ENCODE data around the gene STXBP5.
"Not testable (repeated sequence)": the region's sequence is repeated elsewhere in the genome, so short reads cannot be mapped to it uniquely, and the experiment has no call there.

DNA sequence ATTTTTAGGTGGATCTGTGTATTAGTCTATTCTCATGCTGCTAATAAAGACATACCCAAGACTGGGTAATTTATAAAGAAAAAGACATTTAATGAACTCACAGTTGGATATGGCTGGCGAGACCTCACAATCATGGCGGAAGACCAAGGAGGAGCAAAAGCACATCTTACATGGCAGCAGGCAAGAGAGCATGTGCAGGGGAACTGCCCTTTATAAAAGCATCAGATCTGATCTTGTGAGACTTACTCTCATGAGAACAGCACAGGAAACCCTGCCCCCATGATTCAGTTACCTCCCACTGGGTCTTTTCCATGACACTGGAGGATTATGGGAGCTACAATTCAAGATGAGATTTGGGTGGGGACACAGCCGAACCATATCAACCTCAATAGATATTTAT, 176.6 kb downstream of the STXBP5 start:
- TF ChIP-seq, protein P1, sequence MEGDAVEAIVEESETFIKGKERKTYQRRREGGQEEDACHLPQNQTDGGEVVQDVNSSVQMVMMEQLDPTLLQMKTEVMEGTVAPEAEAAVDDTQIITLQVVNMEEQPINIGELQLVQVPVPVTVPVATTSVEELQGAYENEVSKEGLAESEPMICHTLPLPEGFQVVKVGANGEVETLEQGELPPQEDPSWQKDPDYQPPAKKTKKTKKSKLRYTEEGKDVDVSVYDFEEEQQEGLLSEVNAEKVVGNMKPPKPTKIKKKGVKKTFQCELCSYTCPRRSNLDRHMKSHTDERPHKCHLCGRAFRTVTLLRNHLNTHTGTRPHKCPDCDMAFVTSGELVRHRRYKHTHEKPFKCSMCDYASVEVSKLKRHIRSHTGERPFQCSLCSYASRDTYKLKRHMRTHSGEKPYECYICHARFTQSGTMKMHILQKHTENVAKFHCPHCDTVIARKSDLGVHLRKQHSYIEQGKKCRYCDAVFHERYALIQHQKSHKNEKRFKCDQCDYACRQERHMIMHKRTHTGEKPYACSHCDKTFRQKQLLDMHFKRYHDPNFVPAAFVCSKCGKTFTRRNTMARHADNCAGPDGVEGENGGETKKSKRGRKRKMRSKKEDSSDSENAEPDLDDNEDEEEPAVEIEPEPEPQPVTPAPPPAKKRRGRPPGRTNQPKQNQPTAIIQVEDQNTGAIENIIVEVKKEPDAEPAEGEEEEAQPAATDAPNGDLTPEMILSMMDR (IDR thresholded peaks at IDR 0.05), result not testable (repeated sequence)
- not testable (repeated sequence) for TF ChIP-seq POLR2AphosphoS5 (IDR thresholded peaks at IDR 0.05)
